GM12878 (cell line): Measurements from ENCODE around the gene SEMA5A. TPM values are rescaled to one million over a fixed set of nuclear protein-coding genes. Genes with fewer than 3 reads are reported as not detected.

Source experiments
- ATAC-seq: fragments of 200-7000 bp; cut with Tn5 transposase; 3 replicates; pipeline ENCODE4 v1.9.1; 2020; ENCODE audit warnings: mild to moderate bottlenecking, moderate library complexity
- BruUV-seq: library from RNA; stranded (reverse); fragments of 400-500 nt; replicated peaks from 2 replicates; lab custom pipeline; 2021; lab: Mats Ljungman, UMichigan
- CTCF ChIA-PET: fragments of 300-600 bp; sonication (Branson Sonifier 250); formaldehyde crosslinking; extraction: SDS; loops from one replicate; lab custom pipeline; 2021; ENCODE audit warnings: inconsistent platforms; lab: Yijun Ruan, JAX
- POLR2A ChIA-PET: fragments of 350-600 bp; formaldehyde crosslinking; extraction: SDS; loops from one replicate; lab custom pipeline; 2021; ENCODE audit warnings: inconsistent platforms; lab: Charles Lee
- RAD21 ChIA-PET: fragments of 300-600 bp; sonication (Branson Sonifier 250); formaldehyde crosslinking; loops from one replicate; lab custom pipeline; 2023; ENCODE audit warnings: antibody characterized with exemption; ENCODE audit not compliant: unreplicated experiment; lab: Charles Lee
- SMC1A ChIA-PET: fragments of 300-600 bp; sonication (Branson Sonifier 250); formaldehyde crosslinking; loops from one replicate; lab custom pipeline; 2023; ENCODE audit not compliant: unreplicated experiment, uncharacterized antibody; lab: Charles Lee
- DNase-seq: peaks from one replicate; pipeline ENCODE4 v3.0.0-alpha.2; 2011; ENCODE audit warnings: low read depth, low spot score
- FAIRE-seq: peaks from 3 replicates; lab custom pipeline; 2011; peaks lifted over from hg19 to GRCh38; lab: Jason Lieb, UNC
- H2AFZ ChIP-seq: 2 replicates; pipeline ENCODE4 v1.6.0; 2011; ENCODE audit warnings: low read depth, low read length, control low read depth; ENCODE audit not compliant: control insufficient read depth
- H3K27ac ChIP-seq: 2 replicates; pipeline ENCODE4 v1.5.1; 2011; ENCODE audit warnings: control low read depth; ENCODE audit not compliant: control insufficient read depth, insufficient read depth
- H3K27me3 ChIP-seq, 2 experiments: replicated peaks in 1 of 2; 2 replicates each; pipeline versions ENCODE4 v1.6.0 to v1.6.1; 2011; ENCODE audit warnings: low read length in 1 of 2; ENCODE audit not compliant: control insufficient read depth in 2 of 2, insufficient read depth in 2 of 2
- H3K36me3 ChIP-seq, 2 experiments: 2 replicates each; pipeline ENCODE4 v1.5.1; 2011; ENCODE audit warnings: low read length in 1 of 2; ENCODE audit not compliant: control insufficient read depth in 2 of 2, insufficient read depth in 2 of 2
- H3K4me1 ChIP-seq: 2 replicates; pipeline ENCODE4 v1.6.1; 2011; ENCODE audit warnings: mild to moderate bottlenecking, low read length, moderate library complexity, mixed read lengths; ENCODE audit not compliant: control insufficient read depth, insufficient read depth
- H3K4me2 ChIP-seq: 2 replicates; pipeline ENCODE4 v1.6.0; 2011; ENCODE audit warnings: control low read depth; ENCODE audit not compliant: control insufficient read depth, insufficient read depth
- H3K4me3 ChIP-seq: fragments of 200-600 bp; sonication (generic); 2 replicates; pipeline ENCODE4 v1.5.1; 2016
- H3K79me2 ChIP-seq: 2 replicates; pipeline ENCODE4 v1.6.0; 2011; ENCODE audit warnings: low read length; ENCODE audit not compliant: control insufficient read depth, insufficient read depth
- H3K9ac ChIP-seq: 2 replicates; pipeline ENCODE4 v1.8.0; 2011; ENCODE audit warnings: low read length, control low read depth, mixed read lengths; ENCODE audit not compliant: control insufficient read depth, insufficient read depth
- H3K9me3 ChIP-seq: replicated peaks from 3 replicates; pipeline ENCODE4 v1.5.1; 2011; ENCODE audit warnings: mild to moderate bottlenecking, low read length; ENCODE audit not compliant: control insufficient read depth, insufficient read depth
- H4K20me1 ChIP-seq: 2 replicates; pipeline ENCODE4 v1.6.0; 2011; ENCODE audit not compliant: control insufficient read depth, insufficient read depth
- BHLHE40 ChIP-seq, 2 experiments: fragments of 450-650 bp in 1 of 2; IDR thresholded peaks; 2 replicates each; pipeline ENCODE4 v1.6.1; 2011 to 2017; ENCODE audit warnings: low read depth in 2 of 2, borderline replicate concordance in 1 of 2, improper control_type of control experiment in 1 of 2, low read length in 1 of 2, mild to moderate bottlenecking in 1 of 2
- BRCA1 ChIP-seq: IDR thresholded peaks from 2 replicates; pipeline ENCODE4 v1.6.1; 2011; ENCODE audit warnings: low read depth, low read length, improper control_type of control experiment
- ESRRA ChIP-seq: IDR thresholded peaks from 2 replicates; pipeline ENCODE4 v1.6.1; 2012; ENCODE audit warnings: mild to moderate bottlenecking, low read length, improper control_type of control experiment
- EZH2 ChIP-seq: IDR thresholded peaks from 2 replicates; pipeline ENCODE4 v1.6.1; 2012; ENCODE audit warnings: low read depth, mild to moderate bottlenecking, control low read depth, inconsistent platforms, low read length, borderline replicate concordance; ENCODE audit not compliant: control insufficient read depth
- FOXK2 ChIP-seq: fragments of 450-650 bp; IDR thresholded peaks from 2 replicates; pipeline ENCODE4 v1.6.1; 2017; ENCODE audit warnings: mild to moderate bottlenecking, moderate library complexity
- IKZF1 ChIP-seq: fragments of 450-650 bp; conservative IDR thresholded peaks from 2 replicates; pipeline ENCODE4 v1.6.1; 2017; ENCODE audit warnings: antibody characterized with exemption, mild to moderate bottlenecking
- NBN ChIP-seq: fragments of 450-650 bp; IDR thresholded peaks from 2 replicates; pipeline ENCODE4 v1.6.1; 2016
- RFX5 ChIP-seq: IDR thresholded peaks from 2 replicates; pipeline ENCODE4 v1.6.1; 2011; ENCODE audit warnings: low read depth, low read length, improper control_type of control experiment
- ZBED1 ChIP-seq: IDR thresholded peaks from 2 replicates; pipeline ENCODE4 v1.6.1; 2016; ENCODE audit warnings: borderline replicate concordance
- ZSCAN29 ChIP-seq: fragments of 450-650 bp; IDR thresholded peaks from 2 replicates; pipeline ENCODE4 v1.6.1; 2017; ENCODE audit warnings: mild to moderate bottlenecking, moderate library complexity
- WGBS: methylation state at CpG from one replicate; pipeline ENCODE4 v1.1.6; 2016; ENCODE audit warnings: low lambda C conversion rate; ENCODE audit not compliant: insufficient replicate concordance, insufficient coverage; ENCODE audit errors: missing lambda C conversion rate; 5-methylcytosine and 5-hydroxymethylcytosine counted together
- in situ Hi-C: fragments of 300-500 bp; cut with MboI; formaldehyde crosslinking; loops from 9 replicates; pipeline ENCODE4 v1.14.3; 2018; ENCODE audit warnings: mixed read lengths
- intact Hi-C: fragments of 100-400 bp; cut with micrococcal nuclease; formaldehyde crosslinking; loops from one replicate; pipeline ENCODE4 v1.14.2; 2022; ENCODE audit not compliant: unreplicated experiment
- polyA plus RNA-seq, 11 experiments: library from polyadenylated mRNA; depleted of rRNA in 4 of 11; unstranded in 6 of 11; stranded (reverse) in 5 of 11; fragments of >200 nt; fragmentation: Nextera tagmentation in 4 of 11; fragmentation: Illumina TruSeq in 1 of 11; extraction: Ambion mirVana in 4 of 11; extraction: Trizol in 1 of 11; gene quantifications; 1 replicate in 1 of 11; 2 replicates in 10 of 11; pipeline versions ENCODE4 v1.2.1 to v1.2.3, GENCODE V29; 2011 to 2016; ENCODE audit warnings: inconsistent platforms in 2 of 11, missing spikeins in 2 of 11, low read depth in 1 of 11
- total RNA-seq, 4 experiments: library from RNA; depleted of rRNA in 3 of 4; stranded (reverse); fragments of >200 nt in 3 of 4; fragmentation: Illumina TruSeq in 1 of 4; extraction: Trizol in 1 of 4; gene quantifications; 2 replicates each; pipeline versions ENCODE4 v1.2.1 to v1.2.3, GENCODE V29; 2013 to 2021
- TF ChIP-seq, protein P1 (sequence below): fragments of 450-650 bp; IDR thresholded peaks from 2 replicates; pipeline ENCODE4 v1.6.1; 2018; ENCODE audit warnings: borderline replicate concordance, mild to moderate bottlenecking; ENCODE audit not compliant: partially characterized antibody

SEMA5A gene
- total and polyA plus RNA-seq, 10 of the 15 experiments (the other 5 are each of a cell fraction or from before 2014, with no cell fraction given), result 0.03 to 2.4 (median 0.09) TPM; not detected in 1

DNA sequence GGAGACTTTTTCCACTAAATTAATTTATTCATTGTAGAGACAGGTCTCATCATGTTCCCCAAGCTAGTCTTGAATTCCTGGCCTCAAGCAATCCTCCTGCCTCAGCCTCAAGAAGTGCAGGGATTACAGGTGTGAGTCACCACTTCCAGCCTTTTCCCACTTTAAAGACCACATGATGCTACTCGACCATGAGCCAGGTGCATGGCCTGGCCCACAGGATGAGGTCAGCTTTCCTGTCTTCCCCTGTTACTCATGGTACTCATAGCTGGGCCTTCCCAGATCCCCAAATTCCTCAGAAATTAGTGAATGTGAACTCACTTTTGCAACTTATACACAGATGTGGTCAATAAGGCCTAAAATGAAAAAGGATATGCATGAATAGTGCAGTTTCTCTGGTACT is 395.9 kb downstream of the SEMA5A start:
- SMC1A ChIA-PET, result interaction anchor here (0.7 kb wide), 1 partner anchor 13 kb away, joined by 4 read pairs; no protein-coding TSS in a partner anchor
- Histone ChIP-seq H3K4me3 (no peak overlapping the region), H3K4me1 (no peaks in the 10 kb centered on the region), H3K9me3 (no peaks in the 10 kb centered on the region), H3K27me3 (no peaks in the 10 kb centered on the region), H3K36me3 (no peaks in the 10 kb centered on the region), H3K79me2 (no peaks in the 10 kb centered on the region), H3K9ac (no peak overlapping the region), H3K27ac (no peak overlapping the region), H4K20me1 (no peaks in the 10 kb centered on the region), H2AFZ (no peak overlapping the region), H3K4me2 (no peak overlapping the region)
- FAIRE-seq (no peak), DNase-seq (no peak), ATAC-seq (no peak)
- in situ Hi-C loops, result no loop called here
- TF ChIP-seq ZBED1 (no peak), BRCA1 (no peak), EZH2 (no peak), FOXK2 (no peak), ESRRA (no peak), BHLHE40 (IDR thresholded peaks at IDR 0.05; ENCODE audit: borderline replicate concordance in 1 of 2, low read depth in 2 of 2, low read length in 1 of 2) (no peak), NBN (no peak), IKZF1 (no peak), RFX5 (no peak), ZSCAN29 (no peak)
- TF ChIP-seq, protein P1, sequence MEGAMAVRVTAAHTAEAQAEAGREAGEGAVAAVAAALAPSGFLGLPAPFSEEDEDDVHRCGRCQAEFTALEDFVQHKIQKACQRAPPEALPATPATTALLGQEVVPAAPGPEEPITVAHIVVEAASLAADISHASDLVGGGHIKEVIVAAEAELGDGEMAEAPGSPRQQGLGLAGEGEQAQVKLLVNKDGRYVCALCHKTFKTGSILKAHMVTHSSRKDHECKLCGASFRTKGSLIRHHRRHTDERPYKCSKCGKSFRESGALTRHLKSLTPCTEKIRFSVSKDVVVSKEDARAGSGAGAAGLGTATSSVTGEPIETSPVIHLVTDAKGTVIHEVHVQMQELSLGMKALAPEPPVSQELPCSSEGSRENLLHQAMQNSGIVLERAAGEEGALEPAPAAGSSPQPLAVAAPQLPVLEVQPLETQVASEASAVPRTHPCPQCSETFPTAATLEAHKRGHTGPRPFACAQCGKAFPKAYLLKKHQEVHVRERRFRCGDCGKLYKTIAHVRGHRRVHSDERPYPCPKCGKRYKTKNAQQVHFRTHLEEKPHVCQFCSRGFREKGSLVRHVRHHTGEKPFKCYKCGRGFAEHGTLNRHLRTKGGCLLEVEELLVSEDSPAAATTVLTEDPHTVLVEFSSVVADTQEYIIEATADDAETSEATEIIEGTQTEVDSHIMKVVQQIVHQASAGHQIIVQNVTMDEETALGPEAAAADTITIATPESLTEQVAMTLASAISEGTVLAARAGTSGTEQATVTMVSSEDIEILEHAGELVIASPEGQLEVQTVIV, result no peak
- intact Hi-C loops, result no loop called here
- 0% methylated on average over 1 of the region's 1 CpG for WGBS
- RAD21 ChIA-PET, result no interaction called here
- CTCF ChIA-PET, result interaction anchor here (0.7 kb wide), 1 partner anchor 253 kb away, joined by 4 read pairs; no protein-coding TSS in a partner anchor
- BruUV-seq, result no TSS peak
- POLR2A ChIA-PET, result no interaction called here
